HG03159 (cell line): ENCODE results near the gene EVC2.

Source experiments
- ATAC-seq: cut with Tn5 transposase; IDR thresholded peaks from one replicate; pipeline ENCODE4 v1.9.1; 2021; ENCODE audit warnings: mild to moderate bottlenecking, moderate library complexity; ENCODE audit not compliant: unreplicated experiment

The EVC2 gene

GRCh38 chr4:5712517-5712916, 4.2 kb upstream of the EVC2 start:
- no peak for ATAC-seq

- ATAC-seq = no peak
Measured at GRCh38 chr4:5711479-5712184, 3.3 kb upstream of the EVC2 start.

GRCh38 chr4:5710961-5711478, 2.7 kb upstream of the EVC2 start, which contains the start of gene EVC:
EVC (plus strand) TSS chr4:5711201; CDS start chr4:5711381, 180 bp downstream.
- ATAC-seq = no peak

GRCh38 chr4:5710065-5710960, 2.0 kb upstream of the EVC2 start:
- ATAC-seq = no peak

DNA sequence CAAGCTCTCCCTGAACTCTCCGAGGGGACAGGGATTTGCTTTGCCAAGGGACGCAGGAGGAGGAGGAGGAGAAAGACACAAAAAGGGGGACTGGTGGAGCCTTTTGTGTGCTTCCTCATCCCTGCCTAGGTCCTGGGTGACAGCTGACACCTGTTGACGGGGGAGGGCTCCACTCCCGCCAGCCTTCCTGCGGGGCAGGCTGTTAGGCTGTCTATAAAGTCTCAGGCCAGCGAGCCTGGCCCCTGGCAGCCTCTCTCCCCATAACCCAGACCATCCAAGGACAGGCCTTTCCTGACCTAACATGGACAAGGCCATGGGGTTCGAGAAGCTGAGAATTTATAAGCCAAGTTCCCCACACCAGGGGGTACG, 832 bp upstream of the EVC2 start:
- no peak for ATAC-seq

- no peak for ATAC-seq
Measured at GRCh38 chr4:5707778-5708448, 446 bp downstream of the EVC2 start.

- no peak for ATAC-seq
Measured at GRCh38 chr4:5707366-5707765, 993 bp downstream of the EVC2 start.

DNA sequence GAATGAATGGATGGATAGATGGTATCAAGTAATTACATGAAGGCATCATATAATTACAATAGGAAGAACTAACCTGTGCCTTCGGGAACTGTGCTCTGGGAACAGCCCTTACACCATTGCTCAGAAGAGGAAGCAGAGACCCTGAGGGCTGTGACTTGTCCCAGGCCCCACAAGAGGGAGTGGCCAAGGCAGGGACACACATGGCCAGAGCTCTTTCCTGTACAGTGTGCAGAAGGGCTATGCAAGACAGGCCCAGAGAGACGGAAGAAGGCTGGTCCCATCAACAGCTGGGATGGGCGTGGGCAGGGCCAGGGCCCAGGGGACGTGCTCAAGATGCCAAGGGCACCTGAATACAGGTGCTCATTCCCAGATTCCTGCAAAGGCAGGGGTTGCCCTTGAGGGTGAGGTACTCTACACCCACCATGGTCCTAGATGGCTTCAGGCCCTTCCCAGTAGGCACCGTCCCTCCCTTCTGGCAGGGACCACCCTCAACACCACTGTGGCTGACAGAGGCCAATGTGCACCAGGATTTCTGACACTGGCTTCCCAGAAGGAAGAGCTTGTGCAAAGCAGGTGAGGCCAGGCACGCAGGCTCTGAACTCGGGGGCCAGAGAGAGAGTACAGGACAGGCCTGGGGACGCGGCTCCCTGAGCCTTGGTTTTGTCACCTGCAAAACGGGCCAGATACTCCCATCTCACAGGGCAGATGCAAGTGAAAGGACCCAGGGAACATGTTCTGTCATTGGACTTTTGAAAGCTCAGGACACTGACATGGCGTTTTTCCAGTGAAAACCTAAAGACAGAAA, 1.7 kb downstream of the EVC2 start:
- ATAC-seq = no peak

GRCh38 chr4:5705647-5706320, 2.6 kb downstream of the EVC2 start:
- no peak for ATAC-seq

GRCh38 chr4:5704276-5704675, 4.1 kb downstream of the EVC2 start:
- ATAC-seq = no peak

GRCh38 chr4:5703831-5704230, 4.5 kb downstream of the EVC2 start:
- no peak for ATAC-seq

DNA sequence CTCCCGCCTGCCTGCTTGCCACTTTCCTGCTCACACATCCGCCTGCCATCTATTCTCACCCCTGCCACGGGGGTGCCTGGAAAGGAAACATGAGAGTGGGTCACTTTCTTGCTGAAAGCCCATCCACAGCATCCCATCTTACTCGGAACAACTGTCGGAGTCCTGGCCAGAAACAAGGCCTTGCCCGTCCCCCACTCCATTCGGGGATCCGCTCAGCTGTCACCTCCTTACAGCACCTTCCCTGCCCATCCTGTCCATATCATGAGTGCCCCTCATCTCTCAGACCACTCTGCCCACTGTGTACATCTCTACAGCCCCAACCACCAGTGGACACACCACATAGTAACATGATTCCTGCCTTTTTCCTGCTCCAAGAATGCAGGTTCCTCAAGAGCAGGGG, 6.4 kb downstream of the EVC2 start:
- no peak for ATAC-seq

- no peak for ATAC-seq
Measured at GRCh38 chr4:5700459-5700858, 7.9 kb downstream of the EVC2 start.

- no peak for ATAC-seq
Measured at GRCh38 chr4:5696341-5696740, 12.0 kb downstream of the EVC2 start.

DNA sequence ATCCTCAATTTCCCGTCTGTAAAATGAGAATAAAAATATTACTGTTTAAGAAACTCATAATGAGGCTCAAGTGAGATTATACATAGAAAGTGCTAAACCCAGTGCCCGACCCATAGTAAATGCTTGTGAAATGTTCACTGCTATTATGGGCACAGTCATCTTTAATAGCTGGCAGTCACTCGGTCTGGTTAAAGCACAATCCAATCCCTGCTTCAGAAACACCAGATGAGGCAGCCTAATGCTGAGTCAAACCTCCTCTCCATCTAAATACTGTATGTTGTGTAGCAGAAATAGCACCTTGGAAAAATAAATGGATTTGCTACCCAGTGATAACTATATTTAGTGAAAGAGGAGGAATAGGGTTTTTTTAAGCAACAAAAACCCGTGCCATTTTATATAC, 14.5 kb downstream of the EVC2 start:
- no peak for ATAC-seq

DNA sequence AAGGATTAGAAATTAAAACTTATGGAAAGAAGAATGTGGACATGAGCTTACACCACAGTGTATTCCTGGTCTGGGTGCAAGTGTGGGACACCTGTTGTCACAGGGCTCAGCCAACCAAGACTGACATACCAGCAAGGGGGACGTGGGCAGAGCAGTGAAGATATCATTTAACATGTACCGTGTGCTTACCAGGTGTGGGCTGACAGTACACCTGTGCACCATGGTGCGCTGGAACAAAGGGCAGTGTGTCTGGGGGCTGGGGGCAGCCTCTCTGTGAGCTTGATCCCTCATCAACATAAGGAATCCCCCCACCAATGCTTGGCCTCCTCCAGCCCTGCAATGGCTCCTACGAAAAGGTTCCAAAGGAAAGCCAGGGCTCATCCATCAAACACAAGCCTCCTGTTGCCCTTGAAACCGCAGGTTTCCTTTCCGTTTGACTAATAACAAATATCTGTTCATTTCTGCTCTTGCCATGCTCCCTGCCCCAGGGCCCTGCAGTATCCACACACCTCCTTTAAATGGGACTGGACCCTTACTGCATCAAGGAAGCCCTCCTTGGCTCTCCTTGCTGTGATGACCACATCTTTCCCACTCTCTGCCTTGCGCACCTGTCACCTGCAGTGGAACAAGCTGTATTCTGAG, 16.7 kb downstream of the EVC2 start:
- no peak for ATAC-seq

DNA sequence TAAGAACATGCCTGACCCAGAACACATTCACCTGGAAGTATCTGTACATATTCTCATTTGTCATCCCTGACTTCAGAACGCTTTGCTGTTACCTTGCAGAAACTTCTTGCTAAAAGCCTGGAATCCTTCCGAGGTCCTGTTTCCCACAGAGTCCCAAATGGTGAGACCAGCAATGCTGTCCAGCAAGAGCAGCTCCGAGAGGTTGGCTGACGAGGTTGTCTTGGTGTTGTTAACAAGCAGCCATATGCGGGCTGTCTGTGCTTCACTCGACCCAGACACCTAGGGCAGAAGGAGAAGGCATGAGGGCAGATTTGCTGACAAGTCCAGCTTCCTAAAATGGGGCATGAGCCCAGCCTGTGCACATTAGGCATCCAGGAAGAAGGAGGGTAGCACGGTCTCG, 19.3 kb downstream of the EVC2 start:
- ATAC-seq = no peak

DNA sequence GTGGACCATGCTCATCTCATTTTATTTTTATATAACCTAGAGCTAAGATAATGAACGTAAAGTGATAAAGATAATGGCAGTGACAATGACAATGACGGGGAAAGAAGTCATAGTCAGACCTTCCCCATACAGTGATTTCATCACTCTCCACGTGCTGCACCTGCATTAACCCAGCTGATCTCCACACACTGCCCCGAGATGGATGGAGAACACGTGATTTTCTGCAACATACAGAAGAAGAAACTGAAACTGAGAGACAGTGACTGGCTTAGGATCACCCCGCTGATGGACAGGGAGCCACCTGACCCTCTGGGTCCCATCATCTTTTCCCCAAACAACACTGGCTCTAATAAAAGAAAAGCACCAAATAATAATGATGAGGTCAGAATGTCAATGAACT, 22.0 kb downstream of the EVC2 start:
- ATAC-seq = no peak

- ATAC-seq = no peak
Measured at GRCh38 chr4:5685296-5685695, 23.1 kb downstream of the EVC2 start.

GRCh38 chr4:5683566-5683965, 24.8 kb downstream of the EVC2 start:
- ATAC-seq = no peak
